Ovary (tissue), 9 donors: ENCODE data around the gene VHLL. TPM values are rescaled to one million over a fixed set of nuclear protein-coding genes. Genes with fewer than 3 reads are reported as not detected.

ENCODE experiments used
- DNase-seq, 5 donors: peaks; one replicate each; pipeline ENCODE4 v3.0.0-alpha.2; 2019 to 2020
- H3K27ac ChIP-seq, 2 donors: fragments of 200-600 bp; one replicate each; pipeline versions ENCODE4 v1.5.1 to v1.8.0; 2019 to 2022
- H3K27me3 ChIP-seq: fragments of 200-600 bp; one replicate; pipeline ENCODE4 v1.8.0; 2022
- H3K36me3 ChIP-seq: fragments of 200-600 bp; sonication (generic); one replicate; pipeline ENCODE4 v1.5.1; 2019
- H3K4me1 ChIP-seq: one replicate; pipeline ENCODE4 v1.8.1; 2013; ENCODE audit warnings: mild to moderate bottlenecking, moderate library complexity; ENCODE audit not compliant: insufficient read depth
- H3K4me3 ChIP-seq: fragments of 200-600 bp; sonication (generic); one replicate; pipeline ENCODE4 v1.5.1; 2017
- H3K9me3 ChIP-seq, 2 donors: fragments of 200-600 bp in 1 of 2; sonication (generic) in 1 of 2; one replicate each; pipeline versions ENCODE4 v1.5.1 to v1.8.1; 2013 to 2019; ENCODE audit warnings: mild to moderate bottlenecking in 1 of 2, moderate library complexity in 1 of 2
- CTCF ChIP-seq, 3 donors: fragments of 450-650 bp in 2 of 3; fragments of 200-600 bp in 1 of 3; IDR thresholded peaks; one replicate each; pipeline versions ENCODE4 v1.5.1 to v1.8.0; 2016 to 2022; ENCODE audit warnings: antibody characterized with exemption in 3 of 3, mild to moderate bottlenecking in 1 of 3
- EP300 ChIP-seq: sonication (generic); formaldehyde crosslinking; IDR thresholded peaks from one replicate; pipeline ENCODE4 v1.6.1; 2017; ENCODE audit warnings: antibody characterized with exemption
- POLR2A ChIP-seq: fragments of 450-650 bp; IDR thresholded peaks from one replicate; pipeline ENCODE4 v1.6.1; 2017; ENCODE audit warnings: antibody characterized with exemption, mild to moderate bottlenecking, moderate library complexity
- WGBS, 3 donors: extraction: QIAGEN DNeasy Blood & Tissue Kit in 1 of 3; methylation state at CpG; one replicate each; pipeline versions ENCODE4 v1.1.5 to v1.1.7; 2013 to 2017; 5-methylcytosine and 5-hydroxymethylcytosine counted together
- intact Hi-C, 4 donors: fragments of 100-400 bp; cut with DNase I; formaldehyde crosslinking; loops; one replicate each; pipeline versions ENCODE4 v1.11.0 to v1.15.1; 2022 to 2023
- polyA plus RNA-seq, 2 donors: library from polyadenylated mRNA; stranded (reverse); fragments of 200-250 nt in 1 of 2; fragments of 350-450 nt in 1 of 2; fragmentation: Illumina TruSeq in 1 of 2; extraction: RNeasy Lipid Tissue Mini Kit (QIAGEN cat#74804) in 1 of 2; gene quantifications; one replicate each; pipeline ENCODE4 v1.2.3, GENCODE V29; 2013 to 2014
- total RNA-seq, 7 donors: library from RNA; depleted of rRNA in 2 of 7; stranded (reverse); fragments of >200 nt in 2 of 7; fragmentation: NEBNext Ultra II Directional in 3 of 7; extraction: Animal tissue kit (Norgen Biotek cat#: 25700) in 3 of 7; gene quantifications; one replicate each; pipeline versions ENCODE4 v1.1.0 to v1.2.4, GENCODE V29; 2016 to 2023
- donor health status: DM: no; HTN: no; CAD: no; lungs with moderate emphysema.
- donor health status: DM: no; HTN: no; CAD: no.
- donor health status: Bipolar disorder and iron deficiency.
- donor health status: DM: yes; HTN: yes; CAD: no.
- donor health status: DM: no; HTN: no; CAD: no.
- donor health status: DM: yes; HTN: yes; CAD: no.

The VHLL gene
- total and polyA plus RNA-seq, 9 donors: 0.33 to 0.56 (median 0.40) TPM; not detected in 5

DNA sequence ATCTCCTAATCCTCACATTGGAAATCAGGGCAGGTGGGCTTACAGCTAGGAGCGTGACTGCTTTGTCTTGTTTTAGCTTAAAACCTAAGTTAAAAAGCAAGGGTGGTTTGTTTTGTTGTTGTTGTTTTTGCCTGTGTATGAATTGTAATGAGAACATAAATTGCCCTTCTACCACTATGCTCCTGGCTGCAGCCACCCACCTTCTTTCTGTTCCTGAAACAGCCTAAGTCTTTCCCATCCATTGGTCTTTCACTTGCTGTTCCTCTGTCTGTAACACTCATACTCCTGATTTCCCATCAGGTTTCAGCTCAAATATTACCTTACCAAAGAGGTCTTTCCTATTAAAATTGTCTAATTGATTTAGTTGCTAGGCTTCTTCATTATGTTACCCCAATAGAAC lies 15.6 kb downstream of the VHLL start:
- intact Hi-C loops: no loop called here
- Histone ChIP-seq H3K4me3 (peak overlapping the region; percentile 81), H3K27me3 (no peaks in the 10 kb centered on the region), H3K4me1 (peaks cover 7% of the 10 kb centered on the region), H3K27ac (no peak overlapping the region), H3K9me3 (no peaks in the 10 kb centered on the region), H3K36me3 (no peaks in the 10 kb centered on the region)
- TF ChIP-seq POLR2A: no peak
- TF ChIP-seq CTCF (IDR thresholded peaks at IDR 0.05): no peak
- TF ChIP-seq EP300: no peak
- DNase-seq: no peak
- WGBS, 3 donors: 63 to 87% (median 77%) methylated on average over 1 of the region's 1 CpG

GRCh38 chr1:156282479-156283222 lies 16.5 kb downstream of the VHLL start, which contains the start of gene SMG5:
Gene SMG5, minus strand, starts transcription at chr1:156282825. Its CDS starts 145 bp downstream, at chr1:156282680.
- peak; percentile 97 to 98 (median 97) for DNase-seq
- Histone ChIP-seq H3K4me1 (peaks cover 7% of the 10 kb centered on the region), H3K9me3 (no peaks in the 10 kb centered on the region), H3K36me3 (no peaks in the 10 kb centered on the region), H3K4me3 (peak within 1 kb of the TSS; percentile 81), H3K27me3 (no peaks in the 10 kb centered on the region), H3K27ac (peak within 1 kb of the TSS; percentile 16 to 50)
- intact Hi-C loops: no loop called here
- 0% methylated on average over 50 of the region's 50 CpGs for WGBS, 3 donors
- no peak for TF ChIP-seq EP300
- TF ChIP-seq POLR2A: peak; percentile 68

DNA sequence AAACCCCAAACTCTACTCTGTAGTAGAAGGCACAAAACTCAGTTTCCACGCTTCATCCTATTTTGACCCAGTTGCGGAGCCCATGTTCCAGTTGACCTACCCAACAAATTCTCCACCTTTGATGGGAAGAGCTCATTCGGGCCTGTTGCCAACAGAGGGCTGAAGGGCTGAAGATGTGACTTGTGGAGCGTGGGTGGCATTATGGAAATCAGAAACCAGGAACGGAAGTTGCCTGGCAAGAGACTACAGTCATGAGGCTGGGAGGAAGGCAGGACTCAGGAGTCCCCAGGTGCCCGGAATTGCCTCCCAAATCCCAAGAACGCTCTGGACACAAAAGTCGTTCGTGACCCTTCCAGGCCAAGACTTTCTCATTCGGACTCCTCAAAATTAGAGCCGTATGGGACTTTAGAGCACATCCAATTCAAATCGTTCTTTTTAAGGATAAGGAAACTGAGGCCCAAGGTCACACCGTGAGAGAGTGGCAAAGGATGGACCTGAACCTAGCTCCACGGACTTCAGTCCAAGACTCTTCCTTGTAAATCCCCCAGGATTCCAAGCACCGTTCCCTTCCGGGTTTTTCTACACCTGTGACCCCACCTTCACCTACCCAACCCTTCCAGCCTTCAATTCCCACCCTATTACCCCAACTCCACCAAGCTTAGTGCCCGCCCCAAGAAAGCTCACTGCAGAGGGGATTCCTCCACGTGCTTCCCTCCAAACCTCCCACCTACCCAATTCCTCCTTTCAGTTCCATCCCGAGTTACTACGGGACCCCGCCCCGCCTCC lies 17.2 kb downstream of the VHLL start:
- 6 to 9% (median 6%) methylated on average over 22 of the region's 22 CpGs for WGBS, 3 donors
- Histone ChIP-seq H3K9me3 (no peaks in the 10 kb centered on the region), H3K4me3 (peak overlapping the region; percentile 81), H3K27me3 (no peaks in the 10 kb centered on the region), H3K4me1 (peaks cover 7% of the 10 kb centered on the region), H3K27ac (peak overlapping the region; percentile 16 to 50), H3K36me3 (no peaks in the 10 kb centered on the region)
- intact Hi-C loops: no loop called here
- no peak for DNase-seq
- TF ChIP-seq CTCF (IDR thresholded peaks at IDR 0.05) (no peak), EP300 (no peak), POLR2A (no peak)

DNA sequence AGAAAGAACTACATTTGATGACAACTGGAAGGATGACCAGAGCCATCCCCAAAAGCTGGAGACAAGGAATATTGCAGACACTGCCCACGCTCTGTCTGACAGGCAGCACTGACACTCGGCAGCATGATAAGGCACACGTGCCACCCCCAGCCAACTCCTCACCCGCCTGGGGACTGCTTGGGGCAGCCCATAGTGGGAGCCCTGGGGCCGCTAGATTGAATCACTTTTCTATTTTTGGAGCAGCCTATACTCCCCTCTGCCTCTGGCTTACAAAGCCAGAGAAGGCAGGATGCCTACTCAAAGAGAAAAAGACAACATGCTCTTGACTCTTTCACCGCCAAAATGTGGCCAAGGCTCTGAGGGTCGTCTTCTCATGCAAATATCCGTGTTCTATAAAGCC lies 17.8 kb downstream of the VHLL start:
- peaks cover 7% of the 10 kb centered on the region for H3K4me1 ChIP-seq
- no peaks in the 10 kb centered on the region for H3K9me3 ChIP-seq
- H3K36me3 ChIP-seq: no peaks in the 10 kb centered on the region
- H3K4me3 ChIP-seq: peak overlapping the region; percentile 81
- TF ChIP-seq EP300 (no peak), CTCF (IDR thresholded peaks at IDR 0.05) (no peak), POLR2A (no peak)
- no peak overlapping the region for H3K27ac ChIP-seq
- H3K27me3 ChIP-seq: no peaks in the 10 kb centered on the region
- intact Hi-C loops: no loop called here
- 10 to 16% (median 11%) methylated on average over 8 of the region's 8 CpGs for WGBS, 3 donors
- DNase-seq: no peak

DNA sequence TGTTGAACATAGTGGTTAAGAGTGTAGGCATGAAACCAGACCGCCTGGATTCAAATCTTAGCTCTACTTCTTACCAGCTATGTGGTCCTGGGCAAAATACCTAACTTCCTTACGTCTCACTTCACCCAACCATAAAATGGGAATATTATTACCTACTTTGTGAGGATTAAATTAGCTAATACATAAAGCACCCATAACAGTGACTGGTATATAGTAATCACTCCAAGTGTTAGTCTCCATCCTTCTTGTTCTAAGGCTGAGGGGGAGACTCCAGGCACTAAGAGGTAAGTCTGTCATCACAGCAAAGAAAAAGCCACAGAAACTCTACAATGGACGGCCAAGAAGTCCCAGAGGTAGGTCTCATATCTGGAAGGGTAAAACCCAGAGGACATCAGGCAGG lies 19.3 kb downstream of the VHLL start:
- intact Hi-C loops: no loop called here
- WGBS, 3 donors: 91 to 93% (median 92%) methylated on average over 3 of the region's 3 CpGs
- no peaks in the 10 kb centered on the region for H3K9me3 ChIP-seq

More for the DNA sequence above, 19.3 kb downstream of the VHLL start:
- H3K27ac ChIP-seq: no peak overlapping the region
- peaks cover 7% of the 10 kb centered on the region for H3K4me1 ChIP-seq
- H3K36me3 ChIP-seq: no peaks in the 10 kb centered on the region
- DNase-seq: no peak
- H3K4me3 ChIP-seq: no peak overlapping the region
- TF ChIP-seq POLR2A: no peak
- no peak for TF ChIP-seq CTCF (IDR thresholded peaks at IDR 0.05)
- TF ChIP-seq EP300: no peak
- H3K27me3 ChIP-seq: no peaks in the 10 kb centered on the region
